HCT116 (cell line): ENCODE results near the gene RASSF3.
"Not testable (repeated sequence)": the region's sequence is repeated elsewhere in the genome, so short reads cannot be mapped to it uniquely, and the experiment has no call there.

Experiments
- POLR2A ChIP-seq: IDR thresholded peaks from 2 replicates; pipeline ENCODE4 v1.7.0; 2011; ENCODE audit warnings: borderline replicate concordance; ENCODE audit not compliant: insufficient read depth, insufficient read length; ENCODE audit errors: extremely low read depth
- TF ChIP-seq, protein P1 (sequence below): IDR thresholded peaks from 2 replicates; pipeline ENCODE4 v1.6.1; 2012; ENCODE audit warnings: low read depth

DNA sequence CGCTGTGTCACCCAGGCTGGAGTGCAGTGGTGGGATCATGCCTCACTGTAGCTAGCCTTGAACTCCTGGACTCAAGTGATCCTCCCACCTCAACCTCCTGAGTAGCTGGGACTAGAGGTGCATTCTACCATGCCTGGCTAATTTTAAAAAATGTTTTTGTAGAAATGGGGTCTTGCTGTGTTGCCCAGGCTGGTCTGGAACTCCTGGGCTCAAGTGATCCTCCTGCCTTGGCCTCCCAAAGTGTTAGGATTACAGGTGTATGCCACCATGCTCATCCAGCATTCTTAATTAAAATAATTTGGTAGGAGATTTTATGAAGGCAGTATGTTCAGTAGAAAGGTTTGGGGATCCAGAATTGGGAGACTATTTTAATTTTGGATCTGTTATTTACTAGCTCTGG is 16.3 kb downstream of the RASSF3 start:
- TF ChIP-seq, protein P1, sequence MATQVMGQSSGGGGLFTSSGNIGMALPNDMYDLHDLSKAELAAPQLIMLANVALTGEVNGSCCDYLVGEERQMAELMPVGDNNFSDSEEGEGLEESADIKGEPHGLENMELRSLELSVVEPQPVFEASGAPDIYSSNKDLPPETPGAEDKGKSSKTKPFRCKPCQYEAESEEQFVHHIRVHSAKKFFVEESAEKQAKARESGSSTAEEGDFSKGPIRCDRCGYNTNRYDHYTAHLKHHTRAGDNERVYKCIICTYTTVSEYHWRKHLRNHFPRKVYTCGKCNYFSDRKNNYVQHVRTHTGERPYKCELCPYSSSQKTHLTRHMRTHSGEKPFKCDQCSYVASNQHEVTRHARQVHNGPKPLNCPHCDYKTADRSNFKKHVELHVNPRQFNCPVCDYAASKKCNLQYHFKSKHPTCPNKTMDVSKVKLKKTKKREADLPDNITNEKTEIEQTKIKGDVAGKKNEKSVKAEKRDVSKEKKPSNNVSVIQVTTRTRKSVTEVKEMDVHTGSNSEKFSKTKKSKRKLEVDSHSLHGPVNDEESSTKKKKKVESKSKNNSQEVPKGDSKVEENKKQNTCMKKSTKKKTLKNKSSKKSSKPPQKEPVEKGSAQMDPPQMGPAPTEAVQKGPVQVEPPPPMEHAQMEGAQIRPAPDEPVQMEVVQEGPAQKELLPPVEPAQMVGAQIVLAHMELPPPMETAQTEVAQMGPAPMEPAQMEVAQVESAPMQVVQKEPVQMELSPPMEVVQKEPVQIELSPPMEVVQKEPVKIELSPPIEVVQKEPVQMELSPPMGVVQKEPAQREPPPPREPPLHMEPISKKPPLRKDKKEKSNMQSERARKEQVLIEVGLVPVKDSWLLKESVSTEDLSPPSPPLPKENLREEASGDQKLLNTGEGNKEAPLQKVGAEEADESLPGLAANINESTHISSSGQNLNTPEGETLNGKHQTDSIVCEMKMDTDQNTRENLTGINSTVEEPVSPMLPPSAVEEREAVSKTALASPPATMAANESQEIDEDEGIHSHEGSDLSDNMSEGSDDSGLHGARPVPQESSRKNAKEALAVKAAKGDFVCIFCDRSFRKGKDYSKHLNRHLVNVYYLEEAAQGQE = not testable (repeated sequence)
- not testable (repeated sequence) for TF ChIP-seq POLR2A
